SK-N-SH treated with all-trans-retinoic acid at 6 μM for 48 hours (cell line): ENCODE measurements around the gene ADIPOR1.

Experiments
- ATAC-seq: fragments of 200-7000 bp; cut with Tn5 transposase; 3 replicates; pipeline ENCODE4 v1.9.1; 2020; ENCODE audit warnings: mild to moderate bottlenecking, moderate library complexity
- ARNTL ChIP-seq: fragments of 450-650 bp; formaldehyde crosslinking; IDR thresholded peaks from 2 replicates; pipeline ENCODE4 v1.5.0; 2020; ENCODE audit warnings: low read depth, mild to moderate bottlenecking, moderate library complexity, borderline replicate concordance
- BACH2 ChIP-seq: fragments of 250-450 bp; sonication (Bioruptor Pico); IDR thresholded peaks from 2 replicates; pipeline ENCODE4 v1.9.0; 2021; ENCODE audit warnings: mild to moderate bottlenecking, borderline replicate concordance
- CSDC2 ChIP-seq: fragments of 250-450 bp; sonication (Bioruptor Pico); IDR thresholded peaks from 2 replicates; pipeline ENCODE4 v1.5.0; 2020; ENCODE audit warnings: mild to moderate bottlenecking, moderate library complexity
- CSRNP3 ChIP-seq: fragments of 250-450 bp; sonication (Bioruptor Pico); IDR thresholded peaks from 2 replicates; pipeline ENCODE4 v1.5.1; 2021; ENCODE audit warnings: mild to moderate bottlenecking, moderate library complexity
- ESRRG ChIP-seq: fragments of 250-450 bp; sonication (Bioruptor Pico); IDR thresholded peaks from 2 replicates; pipeline ENCODE4 v1.6.1; 2021; ENCODE audit warnings: mild to moderate bottlenecking
- ISL1 ChIP-seq: fragments of 250-450 bp; sonication (Bioruptor Pico); IDR thresholded peaks from 2 replicates; pipeline ENCODE4 v2.1.2; 2022; ENCODE audit warnings: mild to moderate bottlenecking, moderate library complexity
- OSR1 ChIP-seq: fragments of 250-450 bp; sonication (Bioruptor Pico); IDR thresholded peaks from 2 replicates; pipeline ENCODE4 v1.8.0; 2022; ENCODE audit warnings: moderate library complexity, mild to moderate bottlenecking, inconsistent platforms
- PATZ1 ChIP-seq: fragments of 250-450 bp; sonication (Bioruptor Pico); IDR thresholded peaks from 2 replicates; pipeline ENCODE4 v1.8.0; 2020; ENCODE audit warnings: mild to moderate bottlenecking, moderate library complexity, borderline replicate concordance
- POU6F1 ChIP-seq: fragments of 250-450 bp; sonication (Bioruptor Pico); IDR thresholded peaks from 2 replicates; pipeline ENCODE4 v1.8.0; 2021; ENCODE audit warnings: low read depth, mild to moderate bottlenecking, moderate library complexity, borderline replicate concordance
- RARB ChIP-seq: fragments of 250-450 bp; sonication (Bioruptor Pico); IDR thresholded peaks from 2 replicates; pipeline ENCODE4 v1.8.0; 2021; ENCODE audit warnings: mild to moderate bottlenecking, moderate library complexity
- SNAI2 ChIP-seq: fragments of 250-450 bp; sonication (Bioruptor Pico); IDR thresholded peaks from 2 replicates; pipeline ENCODE4 v1.5.0; 2020; ENCODE audit warnings: mild to moderate bottlenecking, moderate library complexity
- TCF4 ChIP-seq: fragments of 250-450 bp; sonication (Bioruptor Pico); IDR thresholded peaks from 2 replicates; pipeline ENCODE4 v1.8.0; 2021; ENCODE audit warnings: mild to moderate bottlenecking, moderate library complexity, borderline replicate concordance
- TSHZ2 ChIP-seq: fragments of 250-450 bp; sonication (Bioruptor Pico); IDR thresholded peaks from 2 replicates; pipeline ENCODE4 v1.5.0; 2020; ENCODE audit warnings: mild to moderate bottlenecking, moderate library complexity
- ZC3H10 ChIP-seq: fragments of 250-450 bp; sonication (Bioruptor Pico); IDR thresholded peaks from 2 replicates; pipeline ENCODE4 v1.5.1; 2021; ENCODE audit warnings: mild to moderate bottlenecking, moderate library complexity
- ZFP3 ChIP-seq: fragments of 250-450 bp; sonication (Bioruptor Pico); IDR thresholded peaks from 2 replicates; pipeline ENCODE4 v1.5.0; 2020; ENCODE audit warnings: mild to moderate bottlenecking, moderate library complexity
- ZFP30 ChIP-seq: fragments of 450-650 bp; formaldehyde crosslinking; IDR thresholded peaks from 2 replicates; pipeline ENCODE4 v1.5.0; 2022; ENCODE audit warnings: mild to moderate bottlenecking, moderate library complexity
- ZNF565 ChIP-seq: fragments of 450-650 bp; formaldehyde crosslinking; conservative IDR thresholded peaks from 2 replicates; pipeline ENCODE4 v1.5.0; 2020; ENCODE audit warnings: low read depth, mild to moderate bottlenecking, moderate library complexity
- ZNF70 ChIP-seq: fragments of 450-650 bp; formaldehyde crosslinking; IDR thresholded peaks from 2 replicates; pipeline ENCODE4 v1.5.0; 2020; ENCODE audit warnings: mild to moderate bottlenecking, moderate library complexity
- ZNF8 ChIP-seq: fragments of 450-650 bp; formaldehyde crosslinking; IDR thresholded peaks from 2 replicates; pipeline ENCODE4 v1.5.0; 2020; ENCODE audit warnings: mild to moderate bottlenecking, moderate library complexity

ADIPOR1 gene

GRCh38 chr1:202968351-202968750 is 10.2 kb upstream of the ADIPOR1 start:
- no peak for ATAC-seq
- TF ChIP-seq ZC3H10 (CRISPR knock-in tag) = no peak
- no peak for TF ChIP-seq CSDC2 (CRISPR knock-in tag)
- no peak for TF ChIP-seq ISL1 (CRISPR knock-in tag)
- no peak for TF ChIP-seq ESRRG (CRISPR knock-in tag)
- TF ChIP-seq ZFP3 (CRISPR knock-in tag) = no peak
- no peak for TF ChIP-seq BACH2 (CRISPR knock-in tag)
- TF ChIP-seq SNAI2 (CRISPR knock-in tag) = no peak
- no peak for TF ChIP-seq TCF4 (CRISPR knock-in tag)
- no peak for TF ChIP-seq POU6F1 (CRISPR knock-in tag)
- TF ChIP-seq OSR1 (CRISPR knock-in tag) = no peak
- no peak for TF ChIP-seq ZFP30

- peak; percentile 13 for ATAC-seq
- TF ChIP-seq ZNF70 (CRISPR knock-in tag) (no peak), RARB (CRISPR knock-in tag) (no peak), TSHZ2 (CRISPR knock-in tag) (no peak), ZFP3 (CRISPR knock-in tag) (no peak), CSRNP3 (CRISPR knock-in tag) (no peak), ZFP30 (no peak), OSR1 (CRISPR knock-in tag) (no peak), PATZ1 (CRISPR knock-in tag) (no peak), ZNF8 (CRISPR knock-in tag) (no peak), CSDC2 (CRISPR knock-in tag) (no peak), ZNF565 (CRISPR knock-in tag) (no peak), POU6F1 (CRISPR knock-in tag) (no peak), SNAI2 (CRISPR knock-in tag) (no peak), ARNTL (CRISPR knock-in tag) (no peak)
Measured at GRCh38 chr1:202967684-202968281, 9.7 kb upstream of the ADIPOR1 start.
